Measurements from ENCODE around the gene CFAP157. TPM values are rescaled to one million over a fixed set of nuclear protein-coding genes. Genes with fewer than 3 reads are reported as not detected.

CFAP157 gene
- total and polyA plus RNA-seq, 2 of the 13 experiments (the other 11 are each of a cell fraction or from before 2014, with no cell fraction given): 0.07 TPM; not detected in 1

DNA sequence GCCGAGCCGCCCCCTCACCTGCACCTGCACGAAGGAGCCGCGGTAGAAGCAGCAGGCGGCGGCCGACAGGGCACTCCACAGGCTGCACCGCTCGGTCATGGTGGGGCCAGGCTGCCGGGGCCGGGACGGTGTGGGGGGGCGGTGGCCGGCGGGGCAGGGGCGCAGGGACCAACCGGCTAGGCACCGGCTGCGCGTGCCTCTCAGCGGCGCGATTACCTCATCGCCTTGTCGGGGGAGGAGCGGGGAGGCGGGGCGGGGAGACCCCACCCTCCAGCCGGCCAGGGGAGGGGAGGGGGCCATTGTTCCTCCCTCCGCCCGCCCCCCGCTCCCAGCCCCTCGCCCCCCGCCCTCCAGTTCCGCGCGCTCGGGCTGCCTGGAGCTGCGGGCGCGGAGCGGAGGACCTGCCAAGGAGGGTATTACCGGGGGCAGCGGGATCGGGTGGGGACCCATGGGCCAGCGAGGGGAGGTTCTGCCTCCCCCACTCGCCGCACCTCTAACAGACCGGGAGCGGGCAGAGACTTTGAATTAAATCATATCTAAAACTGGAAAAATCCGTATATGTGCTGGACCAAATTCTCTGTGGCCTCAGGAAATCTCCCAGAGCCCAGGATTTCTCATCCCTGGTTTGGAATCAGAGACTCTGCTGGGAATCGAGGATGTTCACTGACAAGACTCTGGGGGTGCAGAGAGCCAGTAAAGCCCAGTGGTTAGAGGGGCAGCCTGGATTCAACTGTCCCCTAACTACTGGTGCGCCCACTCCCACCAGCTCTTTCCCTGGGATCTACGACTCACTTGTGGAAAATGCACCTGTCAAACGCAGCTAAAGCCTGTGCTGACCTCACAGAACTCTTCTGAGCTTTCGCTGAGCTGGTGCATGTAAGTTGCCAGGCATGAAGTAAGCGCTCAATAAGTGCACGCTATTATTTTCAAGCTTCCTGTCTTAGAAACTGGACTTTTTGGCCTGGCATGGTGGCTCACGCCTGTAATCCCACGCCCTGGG is 48.6 kb downstream of the CFAP157 start:
- Histone ChIP-seq H3K4me1 (ENCODE audit: insufficient read depth, low read length) (no peaks in the 10 kb centered on the region), H3K9me3 (ENCODE audit: low read length) (no peaks in the 10 kb centered on the region), H2AFZ (ENCODE audit: low read length) (no peak overlapping the region), H3K79me2 (ENCODE audit: insufficient read depth, low read length) (no peaks in the 10 kb centered on the region), H4K20me1 (ENCODE audit: insufficient read depth, low read length) (no peaks in the 10 kb centered on the region), H3K4me2 (ENCODE audit: low read depth, low read length) (no peak overlapping the region), H3K27ac (ENCODE audit: extremely low read length, insufficient read depth, low read length) (no peak overlapping the region), H3K27me3 (ENCODE audit: control insufficient read depth in 1 of 2, insufficient read depth in 2 of 2, low read length in 2 of 2) (peaks cover 0 to 45% of the 10 kb centered on the region in 2 experiments; a peak in 3 of 5 replicates), H3K4me3 (replicated peaks in 1 of 3; ENCODE audit: insufficient read depth in 1 of 3, low read depth in 2 of 3, low read length in 3 of 3) (no peak overlapping the region), H3K36me3 (replicated peaks in 1 of 2; ENCODE audit: control insufficient read depth in 1 of 2, insufficient read depth in 2 of 2, low read length in 2 of 2) (no peaks in the 10 kb centered on the region), H3K9ac (ENCODE audit: insufficient read depth, low read depth, low read length) (no peak overlapping the region)
- no peak for FAIRE-seq
- ATAC-seq: no peak
- ChIA-PET POLR2A (no interaction called here), CTCF (ENCODE audit: low intra/inter-chr PET ratio, low total read pairs) (no interaction called here)
- in situ Hi-C loops (cut with HindIII; ENCODE audit: extremely low pct_ligation_motif_present, low pct_unique_long_range_greater_than_20kb) (no loop called here), intact Hi-C loops (cut with micrococcal nuclease; ENCODE audit: unreplicated experiment) (no loop called here)
- no peak for DNase-seq (ENCODE audit: low spot score)
- BruUV-seq (replicated peaks): no TSS peak
- TF ChIP-seq GATAD1 (CRISPR knock-in tag; IDR thresholded peaks at IDR 0.05): no peak
- TF ChIP-seq ZIK1 (CRISPR knock-in tag; IDR thresholded peaks at IDR 0.05; ENCODE audit: borderline replicate concordance, low read depth): no peak
- TF ChIP-seq ZNF776 (CRISPR knock-in tag; IDR thresholded peaks at IDR 0.05): no peak
- TF ChIP-seq, protein P1, sequence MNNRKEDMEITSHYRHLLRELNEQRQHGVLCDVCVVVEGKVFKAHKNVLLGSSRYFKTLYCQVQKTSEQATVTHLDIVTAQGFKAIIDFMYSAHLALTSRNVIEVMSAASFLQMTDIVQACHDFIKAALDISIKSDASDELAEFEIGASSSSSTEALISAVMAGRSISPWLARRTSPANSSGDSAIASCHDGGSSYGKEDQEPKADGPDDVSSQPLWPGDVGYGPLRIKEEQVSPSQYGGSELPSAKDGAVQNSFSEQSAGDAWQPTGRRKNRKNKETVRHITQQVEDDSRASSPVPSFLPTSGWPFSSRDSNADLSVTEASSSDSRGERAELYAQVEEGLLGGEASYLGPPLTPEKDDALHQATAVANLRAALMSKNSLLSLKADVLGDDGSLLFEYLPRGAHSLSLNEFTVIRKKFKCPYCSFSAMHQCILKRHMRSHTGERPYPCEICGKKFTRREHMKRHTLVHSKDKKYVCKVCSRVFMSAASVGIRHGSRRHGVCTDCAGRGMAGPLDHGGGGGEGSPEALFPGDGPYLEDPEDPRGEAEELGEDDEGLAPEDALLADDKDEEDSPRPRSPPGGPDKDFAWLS (CRISPR knock-in tag; IDR thresholded peaks at IDR 0.05; ENCODE audit: borderline replicate concordance): no peak
- no peak for TF ChIP-seq ZNF580 (CRISPR knock-in tag; IDR thresholded peaks at IDR 0.05; ENCODE audit: borderline replicate concordance, low read depth)
- TF ChIP-seq HHEX (CRISPR knock-in tag; IDR thresholded peaks at IDR 0.05): no peak
- no peak for TF ChIP-seq TFDP2 (CRISPR knock-in tag; IDR thresholded peaks at IDR 0.05)
- TF ChIP-seq, protein P2, sequence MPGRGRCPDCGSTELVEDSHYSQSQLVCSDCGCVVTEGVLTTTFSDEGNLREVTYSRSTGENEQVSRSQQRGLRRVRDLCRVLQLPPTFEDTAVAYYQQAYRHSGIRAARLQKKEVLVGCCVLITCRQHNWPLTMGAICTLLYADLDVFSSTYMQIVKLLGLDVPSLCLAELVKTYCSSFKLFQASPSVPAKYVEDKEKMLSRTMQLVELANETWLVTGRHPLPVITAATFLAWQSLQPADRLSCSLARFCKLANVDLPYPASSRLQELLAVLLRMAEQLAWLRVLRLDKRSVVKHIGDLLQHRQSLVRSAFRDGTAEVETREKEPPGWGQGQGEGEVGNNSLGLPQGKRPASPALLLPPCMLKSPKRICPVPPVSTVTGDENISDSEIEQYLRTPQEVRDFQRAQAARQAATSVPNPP (CRISPR knock-in tag; IDR thresholded peaks at IDR 0.05): no peak
- TF ChIP-seq MAZ (IDR thresholded peaks at IDR 0.05; ENCODE audit: borderline replicate concordance, low read depth, low read length): no peak
- TF ChIP-seq MAZ (CRISPR knock-in tag; IDR thresholded peaks at IDR 0.05; ENCODE audit: low read depth): no peak
- no peak for TF ChIP-seq SNAPC2 (CRISPR knock-in tag; IDR thresholded peaks at IDR 0.05)
- 28% methylated on average over 14 of the region's 61 CpGs for WGBS (ENCODE audit: low lambda C conversion rate)
